ENCODE measurements around the gene PROB1. TPM values are rescaled to one million over a fixed set of nuclear protein-coding genes. Genes with fewer than 3 reads are reported as not detected.
A peak's percentile ranks its signal among the peaks of the same experiment; 100 is the strongest.

The PROB1 gene
- total and polyA plus RNA-seq, 9 of the 15 experiments (the other 6 are each of a cell fraction or from before 2014, with no cell fraction given) = 0.01 to 1.8 (median 0.47) TPM

GRCh38 chr5:139399501-139400121, 4.7 kb upstream of the PROB1 start:
- FAIRE-seq = no peak
- POLR2A ChIA-PET = no interaction called here
- TF ChIP-seq CHD7 (IDR thresholded peaks at IDR 0.05; ENCODE audit: low read depth, low read length) (no peak), ZNF444 (CRISPR knock-in tag; IDR thresholded peaks at IDR 0.05) (no peak), PHF8 (IDR thresholded peaks at IDR 0.05; ENCODE audit: borderline replicate concordance, low read length) (no peak), ZKSCAN3 (CRISPR knock-in tag; IDR thresholded peaks at IDR 0.05) (no peak), MXD1 (CRISPR knock-in tag; IDR thresholded peaks at IDR 0.05; ENCODE audit: borderline replicate concordance, poor library complexity, severe bottlenecking) (no peak), KLF6 (CRISPR knock-in tag; IDR thresholded peaks at IDR 0.05; ENCODE audit: borderline replicate concordance) (no peak), PHF20 (IDR thresholded peaks at IDR 0.05; ENCODE audit: partially characterized antibody) (no peak), ZNF184 (CRISPR knock-in tag; IDR thresholded peaks at IDR 0.05) (no peak), GABPB2 (CRISPR knock-in tag; conservative IDR thresholded peaks at IDR 0.05) (no peak), TRIM24 (IDR thresholded peaks at IDR 0.05) (no peak), FIP1L1 (IDR thresholded peaks at IDR 0.05; ENCODE audit: low read depth, low read length, poor library complexity, severe bottlenecking) (no peak)

More at GRCh38 chr5:139399501-139400121, 4.7 kb upstream of the PROB1 start:
- Histone ChIP-seq H3K9ac (ENCODE audit: insufficient read depth in 1 of 2, low read depth in 2 of 2, low read length in 2 of 2) (peak overlapping the region in 1 of 2 experiments; percentile 39; a peak in 1 of 4 replicates), H3K79me2 (ENCODE audit: control insufficient read depth, insufficient read depth, low read length) (no peaks in the 10 kb centered on the region), H4K20me1 (replicated peaks; ENCODE audit: control insufficient read depth, insufficient read depth, low read length) (no peaks in the 10 kb centered on the region), H3K9me3 (replicated peaks; ENCODE audit: control insufficient read depth, insufficient read depth, low read depth, low read length) (no peaks in the 10 kb centered on the region), H3K27ac (ENCODE audit: extremely low read depth, low read depth, low read length) (no peak overlapping the region), H3K27me3 (ENCODE audit: control insufficient read depth in 2 of 2, insufficient read depth in 2 of 2, low read length in 2 of 2) (no peaks in the 10 kb centered on the region), H3K4me3 (no peak overlapping the region), H3K36me3 (ENCODE audit: control insufficient read depth, insufficient read depth, low read length) (0 out of 3 replicates have a peak, but pooled peaks cover 2% of the 10 kb centered on the region), H3K9me1 (ENCODE audit: control insufficient read depth, insufficient read depth, low read length) (no peaks in the 10 kb centered on the region), H2AFZ (ENCODE audit: low read depth, low read length) (no peak overlapping the region), H3K4me2 (ENCODE audit: insufficient read depth, low read length) (no peak overlapping the region), H3K4me1 (replicated peaks in 1 of 2; ENCODE audit: control insufficient read depth in 2 of 2, insufficient read depth in 2 of 2, low read length in 2 of 2) (peaks cover 15 to 17% of the 10 kb centered on the region in 2 experiments)
- WGBS (ENCODE audit: insufficient coverage, low coverage, missing lambda C conversion rate) = 48% methylated on average over 6 of the region's 6 CpGs
- in situ Hi-C loops (cut with MboI) (no loop called here), intact Hi-C loops (cut with micrococcal nuclease) (loop anchor here (5.0 kb wide), 1 partner anchor 57 kb away; the partner anchor contains the start of gene PAIP2)
- ATAC-seq (no peak), DNase-seq (ENCODE audit: extremely low read depth in 1 of 4, low spot score in 3 of 4) (no peak)
- no TSS peak for BruUV-seq (replicated peaks)
- CTCF ChIA-PET (ENCODE audit: low intra/inter-chr PET ratio) = interaction anchor here (0.6 kb wide), 1 partner anchor 1160 kb away, joined by 3 read pairs; no protein-coding TSS in a partner anchor
